ENCODE measurements around the gene IMMP2L.

DNA sequence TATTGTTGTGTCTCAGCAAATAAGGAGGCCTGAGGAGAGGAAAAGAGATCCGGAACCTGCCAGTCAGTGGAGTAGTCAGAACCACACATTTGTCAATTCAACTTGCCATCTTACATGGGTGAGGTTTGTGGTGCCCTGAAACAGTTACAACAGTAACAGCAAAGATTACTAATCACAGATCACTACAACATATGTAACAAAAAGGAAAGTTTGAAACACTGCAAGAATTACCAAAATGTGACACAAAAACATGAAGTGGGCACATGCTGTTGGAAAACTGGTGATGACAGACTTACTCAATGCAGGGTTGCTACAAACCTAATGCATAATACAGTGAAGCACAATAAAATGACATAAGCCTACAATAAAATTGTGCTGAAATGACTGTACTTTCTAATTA is 382.0 kb downstream of the IMMP2L start:
- TF ChIP-seq, protein P1, sequence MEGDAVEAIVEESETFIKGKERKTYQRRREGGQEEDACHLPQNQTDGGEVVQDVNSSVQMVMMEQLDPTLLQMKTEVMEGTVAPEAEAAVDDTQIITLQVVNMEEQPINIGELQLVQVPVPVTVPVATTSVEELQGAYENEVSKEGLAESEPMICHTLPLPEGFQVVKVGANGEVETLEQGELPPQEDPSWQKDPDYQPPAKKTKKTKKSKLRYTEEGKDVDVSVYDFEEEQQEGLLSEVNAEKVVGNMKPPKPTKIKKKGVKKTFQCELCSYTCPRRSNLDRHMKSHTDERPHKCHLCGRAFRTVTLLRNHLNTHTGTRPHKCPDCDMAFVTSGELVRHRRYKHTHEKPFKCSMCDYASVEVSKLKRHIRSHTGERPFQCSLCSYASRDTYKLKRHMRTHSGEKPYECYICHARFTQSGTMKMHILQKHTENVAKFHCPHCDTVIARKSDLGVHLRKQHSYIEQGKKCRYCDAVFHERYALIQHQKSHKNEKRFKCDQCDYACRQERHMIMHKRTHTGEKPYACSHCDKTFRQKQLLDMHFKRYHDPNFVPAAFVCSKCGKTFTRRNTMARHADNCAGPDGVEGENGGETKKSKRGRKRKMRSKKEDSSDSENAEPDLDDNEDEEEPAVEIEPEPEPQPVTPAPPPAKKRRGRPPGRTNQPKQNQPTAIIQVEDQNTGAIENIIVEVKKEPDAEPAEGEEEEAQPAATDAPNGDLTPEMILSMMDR (IDR thresholded peaks at IDR 0.05; ENCODE audit: insufficient read depth, low read length, poor library complexity, severe bottlenecking), result no peak
- TF ChIP-seq EZH2phosphoT487 (conservative IDR thresholded peaks at IDR 0.05; ENCODE audit: low read length), result no peak

All from SU-DHL-6 (cell line).